Fibroblast of lung (primary cell): Measurements from ENCODE around the gene KLK6. TPM values are rescaled to one million over a fixed set of nuclear protein-coding genes. Genes with fewer than 3 reads are reported as not detected.

Source experiments
- DNase-seq, 2 donors: peaks; one replicate each; pipeline versions ENCODE4 v3.0.0 to v3.0.0-alpha.2; 2010; ENCODE audit warnings: low read depth in 2 of 2
- H2AFZ ChIP-seq: 2 replicates; pipeline ENCODE4 v1.5.1; 2012; ENCODE audit warnings: low read length, control low read depth, inconsistent platforms
- H3K27ac ChIP-seq: 2 replicates; pipeline ENCODE4 v1.5.1; 2011; ENCODE audit warnings: low read length, control low read depth; ENCODE audit not compliant: insufficient read depth
- H3K27me3 ChIP-seq: 2 replicates; pipeline ENCODE4 v1.5.1; 2011; ENCODE audit warnings: mild to moderate bottlenecking, low read length; ENCODE audit not compliant: control insufficient read depth, insufficient read depth
- H3K36me3 ChIP-seq: 2 replicates; pipeline ENCODE4 v1.5.1; 2011; ENCODE audit warnings: low read length; ENCODE audit not compliant: control insufficient read depth, insufficient read depth
- H3K4me1 ChIP-seq: 2 replicates; pipeline ENCODE4 v1.5.1; 2011; ENCODE audit warnings: low read length; ENCODE audit not compliant: control insufficient read depth, insufficient read depth; ENCODE audit errors: extremely low read depth
- H3K4me2 ChIP-seq: 2 replicates; pipeline ENCODE4 v1.5.1; 2011; ENCODE audit warnings: low read length, control low read depth; ENCODE audit not compliant: insufficient read depth; ENCODE audit errors: extremely low read depth
- H3K4me3 ChIP-seq, 4 experiments: fragments of 200-600 bp in 1 of 4; sonication (generic) in 1 of 4; replicated peaks in 1 of 4; 2 replicates each; pipeline ENCODE4 v1.5.1; 2011 to 2016; ENCODE audit warnings: low read length in 4 of 4, low read depth in 3 of 4, mild to moderate bottlenecking in 3 of 4, control low read depth in 2 of 4, inconsistent platforms in 1 of 4, mixed read lengths in 1 of 4; ENCODE audit not compliant: insufficient read depth in 1 of 4; ENCODE audit errors: control extremely low read depth in 1 of 4
- H3K79me2 ChIP-seq: 2 replicates; pipeline ENCODE4 v1.5.1; 2012; ENCODE audit warnings: mild to moderate bottlenecking, low read length, inconsistent platforms; ENCODE audit not compliant: control insufficient read depth, insufficient read depth
- H3K9ac ChIP-seq: 2 replicates; pipeline ENCODE4 v1.5.1; 2011; ENCODE audit warnings: mild to moderate bottlenecking, low read length, control low read depth; ENCODE audit not compliant: insufficient read depth
- H3K9me3 ChIP-seq: 2 replicates; pipeline ENCODE4 v1.5.1; 2012; ENCODE audit warnings: low read depth, low read length; ENCODE audit not compliant: control insufficient read depth, insufficient read depth
- H4K20me1 ChIP-seq: 2 replicates; pipeline ENCODE4 v1.5.1; 2011; ENCODE audit warnings: low read length; ENCODE audit not compliant: control insufficient read depth, insufficient read depth; ENCODE audit errors: extremely low read depth
- EZH2 ChIP-seq: IDR thresholded peaks from 2 replicates; pipeline ENCODE4 v1.5.1; 2012; ENCODE audit warnings: low read length, control low read depth, mild to moderate bottlenecking; ENCODE audit errors: missing control alignments
- polyA plus RNA-seq, 2 donors: library from polyadenylated mRNA; depleted of rRNA in 1 of 2; stranded (reverse) in 1 of 2; unstranded in 1 of 2; fragments of >200 nt; gene quantifications; 2 replicates each; pipeline ENCODE4 v1.2.1, GENCODE V29; 2011 to 2012; ENCODE audit warnings: missing spikeins in 1 of 2
- total RNA-seq: library from RNA; depleted of rRNA; stranded (reverse); fragments of >200 nt; gene quantifications from 2 replicates; pipeline ENCODE4 v1.2.1, GENCODE V29; 2014
- TF ChIP-seq, protein P1 (sequence below), 2 donors: IDR thresholded peaks in 1 of 2; conservative IDR thresholded peaks in 1 of 2; 1 replicate in 1 of 2; 2 replicates in 1 of 2; pipeline ENCODE4 v1.5.1; 2011 to 2012; ENCODE audit warnings: low read length in 2 of 2, control low read depth in 1 of 2, inconsistent platforms in 1 of 2, low read depth in 1 of 2, mild to moderate bottlenecking in 1 of 2

Gene KLK6
- total and polyA plus RNA-seq, 2 donors (not counting 1 experiment from before 2014, with no cell fraction given): not detected

DNA sequence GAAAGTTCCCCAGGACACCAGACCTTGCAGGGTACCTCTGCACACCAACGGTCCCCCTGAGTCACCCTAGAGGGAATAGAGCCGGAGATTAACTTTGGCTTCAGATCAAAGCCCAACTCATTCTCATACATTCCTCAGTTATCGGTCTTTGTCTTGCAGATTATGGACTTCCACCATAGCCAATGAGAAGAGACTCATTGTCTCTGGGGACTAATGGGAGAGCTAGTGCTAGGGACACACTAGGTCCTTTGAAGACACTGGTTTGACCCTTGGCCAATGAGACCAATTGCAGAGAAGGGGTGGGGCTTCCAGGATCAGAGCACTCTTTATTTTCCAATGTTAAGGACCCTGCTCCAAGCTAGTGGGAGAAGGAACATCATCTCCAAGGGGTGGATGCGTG, 8.2 kb upstream of the KLK6 start:
- no peak for DNase-seq
- H3K27me3 ChIP-seq: no peaks in the 10 kb centered on the region
- no peaks in the 10 kb centered on the region for H3K36me3 ChIP-seq
- H3K9ac ChIP-seq: no peak overlapping the region
- no peaks in the 10 kb centered on the region for H3K4me1 ChIP-seq
- no peaks in the 10 kb centered on the region for H4K20me1 ChIP-seq
- no peaks in the 10 kb centered on the region for H3K79me2 ChIP-seq
- no peaks in the 10 kb centered on the region for H3K9me3 ChIP-seq
- no peak overlapping the region for H2AFZ ChIP-seq
- no peak overlapping the region for H3K27ac ChIP-seq
- no peak overlapping the region for H3K4me3 ChIP-seq
- H3K4me2 ChIP-seq: no peak overlapping the region
- no peak for TF ChIP-seq EZH2
- TF ChIP-seq, protein P1, sequence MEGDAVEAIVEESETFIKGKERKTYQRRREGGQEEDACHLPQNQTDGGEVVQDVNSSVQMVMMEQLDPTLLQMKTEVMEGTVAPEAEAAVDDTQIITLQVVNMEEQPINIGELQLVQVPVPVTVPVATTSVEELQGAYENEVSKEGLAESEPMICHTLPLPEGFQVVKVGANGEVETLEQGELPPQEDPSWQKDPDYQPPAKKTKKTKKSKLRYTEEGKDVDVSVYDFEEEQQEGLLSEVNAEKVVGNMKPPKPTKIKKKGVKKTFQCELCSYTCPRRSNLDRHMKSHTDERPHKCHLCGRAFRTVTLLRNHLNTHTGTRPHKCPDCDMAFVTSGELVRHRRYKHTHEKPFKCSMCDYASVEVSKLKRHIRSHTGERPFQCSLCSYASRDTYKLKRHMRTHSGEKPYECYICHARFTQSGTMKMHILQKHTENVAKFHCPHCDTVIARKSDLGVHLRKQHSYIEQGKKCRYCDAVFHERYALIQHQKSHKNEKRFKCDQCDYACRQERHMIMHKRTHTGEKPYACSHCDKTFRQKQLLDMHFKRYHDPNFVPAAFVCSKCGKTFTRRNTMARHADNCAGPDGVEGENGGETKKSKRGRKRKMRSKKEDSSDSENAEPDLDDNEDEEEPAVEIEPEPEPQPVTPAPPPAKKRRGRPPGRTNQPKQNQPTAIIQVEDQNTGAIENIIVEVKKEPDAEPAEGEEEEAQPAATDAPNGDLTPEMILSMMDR (conservative IDR thresholded peaks at IDR 0.05 in 1 of 2, IDR thresholded peaks at IDR 0.05 in 1 of 2; ENCODE audit: low read depth in 1 of 2, low read length in 2 of 2): no peak

DNA sequence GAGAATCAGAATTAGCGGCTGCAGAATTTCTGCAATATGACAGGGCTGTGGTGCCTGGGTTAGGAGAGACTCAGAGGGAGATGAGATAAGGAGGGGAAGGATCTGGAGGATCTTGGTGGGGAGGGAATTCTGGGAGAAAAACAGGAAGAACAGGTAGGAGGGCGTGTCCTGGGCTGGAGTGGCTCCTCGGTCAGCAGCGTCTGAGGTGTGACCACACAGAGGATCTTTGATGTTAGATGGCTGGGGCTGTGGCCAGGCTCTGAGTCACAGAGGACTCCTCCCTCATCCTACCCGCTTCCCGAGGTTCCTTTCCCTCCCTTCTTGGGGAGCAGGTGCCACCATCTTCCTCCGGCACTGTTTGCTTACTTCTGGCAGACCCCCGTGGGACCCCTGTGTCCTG, 6.4 kb upstream of the KLK6 start:
- DNase-seq: no peak
- Histone ChIP-seq H3K27me3 (no peaks in the 10 kb centered on the region), H3K9ac (no peak overlapping the region), H3K4me2 (no peak overlapping the region), H3K9me3 (no peaks in the 10 kb centered on the region), H4K20me1 (no peaks in the 10 kb centered on the region), H3K36me3 (no peaks in the 10 kb centered on the region), H3K4me1 (no peaks in the 10 kb centered on the region), H2AFZ (no peak overlapping the region), H3K4me3 (no peak overlapping the region), H3K27ac (no peak overlapping the region), H3K79me2 (no peaks in the 10 kb centered on the region)
- no peak for TF ChIP-seq EZH2
- TF ChIP-seq, protein P1 (conservative IDR thresholded peaks at IDR 0.05 in 1 of 2, IDR thresholded peaks at IDR 0.05 in 1 of 2; ENCODE audit: low read depth in 1 of 2, low read length in 2 of 2): no peak

DNA sequence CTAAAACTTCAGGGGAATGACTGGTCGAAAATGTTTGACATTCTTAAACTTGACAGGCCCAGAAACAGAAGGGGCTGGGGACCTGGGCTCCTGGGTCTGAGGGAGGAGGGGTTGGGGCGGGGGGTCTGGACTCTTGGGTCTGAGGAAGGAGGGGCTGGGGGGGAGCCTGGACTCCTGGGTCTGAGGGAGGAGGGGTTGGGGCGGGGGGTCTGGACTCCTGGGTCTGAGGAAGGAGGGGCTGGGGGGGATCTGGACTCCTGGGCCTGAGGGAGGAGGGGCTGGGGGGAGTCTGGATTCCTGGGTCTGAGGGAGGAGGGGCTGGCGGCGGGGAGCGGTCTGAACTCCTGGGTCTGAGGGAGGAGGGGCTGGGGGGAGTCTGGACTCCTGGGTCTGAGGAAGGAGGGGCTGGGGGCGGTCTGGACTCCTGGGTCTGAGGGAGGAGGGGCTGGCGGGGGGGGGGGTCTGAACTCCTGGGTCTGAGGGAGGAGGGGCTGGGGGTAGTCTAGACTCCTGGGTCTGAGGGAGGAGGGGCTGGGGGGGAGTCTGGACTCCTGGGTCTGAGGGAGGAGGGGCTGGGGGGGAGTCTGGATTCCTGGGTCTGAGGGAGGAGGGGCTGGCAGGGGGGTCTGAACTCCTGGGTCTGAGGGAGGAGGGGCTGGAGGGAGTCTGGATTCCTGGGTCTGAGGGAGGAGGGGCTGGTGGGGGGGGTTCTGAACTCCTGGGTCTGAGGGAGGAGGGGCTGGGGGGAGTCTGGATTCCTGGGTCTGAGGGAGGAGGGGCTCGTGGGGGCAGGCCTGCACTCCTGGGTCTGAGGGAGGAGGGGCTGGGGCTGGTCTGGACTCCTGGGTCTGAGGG, 5.5 kb upstream of the KLK6 start:
- no peak overlapping the region for H3K9ac ChIP-seq
- no peaks in the 10 kb centered on the region for H3K4me1 ChIP-seq
- no peaks in the 10 kb centered on the region for H3K36me3 ChIP-seq
- no peak overlapping the region for H3K4me2 ChIP-seq
- no peak overlapping the region for H2AFZ ChIP-seq
- TF ChIP-seq, protein P1 (conservative IDR thresholded peaks at IDR 0.05 in 1 of 2, IDR thresholded peaks at IDR 0.05 in 1 of 2; ENCODE audit: low read depth in 1 of 2, low read length in 2 of 2): no peak
- no peak for TF ChIP-seq EZH2
- H3K4me3 ChIP-seq: no peak overlapping the region
- no peaks in the 10 kb centered on the region for H4K20me1 ChIP-seq
- H3K27ac ChIP-seq: no peak overlapping the region
- H3K27me3 ChIP-seq: no peaks in the 10 kb centered on the region
- no peak for DNase-seq
- no peaks in the 10 kb centered on the region for H3K79me2 ChIP-seq
- H3K9me3 ChIP-seq: no peaks in the 10 kb centered on the region
